DMS 273 treated with DMSO at 0.1 percent for 48 hours (cell line): Measurements from ENCODE around the gene UROC1.

Experiments used
- DNase-seq: peaks from one replicate; lab custom pipeline; 2025; lab: John Stamatoyannopoulos, UW

Gene UROC1

DNA sequence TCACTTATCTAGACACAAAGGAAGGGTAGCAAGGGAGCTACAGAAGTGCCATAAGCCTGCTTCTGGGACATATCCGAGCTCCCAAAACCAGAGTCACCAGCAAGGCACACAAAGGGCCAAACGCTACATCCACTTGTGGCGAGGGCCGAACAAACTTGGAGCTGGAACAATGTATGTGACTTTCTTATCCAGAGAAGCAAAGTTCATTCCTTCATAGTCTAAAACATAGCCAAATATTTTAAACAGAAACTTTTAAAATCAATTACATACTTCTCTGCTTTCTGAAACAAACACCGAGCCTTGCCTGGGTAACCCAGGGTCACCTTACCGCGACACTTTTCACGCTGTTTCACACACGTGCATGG lies 57.8 kb downstream of the UROC1 start:
- DNase-seq: no peak

DNA sequence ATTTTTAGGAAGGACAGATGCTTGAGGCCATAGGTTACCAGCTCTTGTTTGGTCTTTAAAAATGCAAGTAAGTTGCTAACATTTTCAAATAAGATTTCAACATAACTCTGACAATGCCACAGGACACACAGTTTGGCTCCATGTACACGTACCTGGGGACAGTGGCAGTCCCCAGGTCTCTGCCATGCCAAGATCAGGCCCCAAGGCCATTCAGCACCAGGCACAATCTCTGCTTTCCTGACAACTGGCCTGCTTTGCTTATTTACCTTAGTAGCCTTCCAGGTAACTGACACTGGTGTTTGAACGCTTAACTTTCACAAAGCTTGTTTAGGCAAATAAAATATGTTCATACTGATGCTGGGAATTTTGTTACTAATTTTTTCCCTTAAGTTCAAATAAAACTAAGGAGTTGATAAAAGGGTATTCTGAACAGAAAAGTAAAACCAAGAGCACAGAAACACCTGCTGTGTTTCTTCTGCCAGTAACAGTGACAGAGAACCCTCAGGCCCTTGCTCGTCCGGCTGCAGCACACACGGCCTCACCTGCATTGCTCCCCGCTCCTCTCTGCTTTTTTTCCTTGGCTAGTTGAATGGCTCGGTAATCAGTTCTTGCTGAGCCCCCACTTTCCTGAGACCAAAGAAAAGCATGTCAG lies 58.3 kb downstream of the UROC1 start:
- DNase-seq: no peak

DNA sequence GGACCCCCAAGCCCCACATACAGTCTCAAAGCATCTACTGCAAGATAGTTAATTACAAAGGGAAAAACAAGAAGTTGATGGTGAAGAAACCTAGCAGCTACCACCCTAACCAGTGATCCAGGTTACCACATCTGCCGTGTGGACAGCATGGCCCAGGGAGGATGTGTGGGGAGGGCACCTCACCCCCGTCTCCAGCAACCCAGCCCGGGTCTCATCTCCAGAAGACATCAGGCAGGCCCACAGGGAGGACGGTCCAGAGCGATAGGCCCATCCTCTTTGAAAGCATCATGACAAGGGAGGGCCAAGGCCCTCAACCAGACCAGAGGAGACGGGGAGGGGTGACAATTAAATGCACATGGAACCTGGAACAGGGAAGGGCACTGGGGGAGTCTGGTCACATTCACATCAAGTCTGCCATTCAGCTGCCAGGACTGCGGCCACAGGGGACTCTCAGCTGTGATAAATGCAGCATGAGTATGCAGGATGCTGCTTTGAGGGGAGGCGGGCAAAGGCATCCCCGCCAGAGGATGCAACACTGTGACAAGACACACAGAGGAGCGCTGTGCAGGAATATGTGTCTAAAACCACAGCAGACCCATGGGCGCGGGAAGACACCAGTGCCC lies 60.7 kb downstream of the UROC1 start:
- no peak for DNase-seq

DNA sequence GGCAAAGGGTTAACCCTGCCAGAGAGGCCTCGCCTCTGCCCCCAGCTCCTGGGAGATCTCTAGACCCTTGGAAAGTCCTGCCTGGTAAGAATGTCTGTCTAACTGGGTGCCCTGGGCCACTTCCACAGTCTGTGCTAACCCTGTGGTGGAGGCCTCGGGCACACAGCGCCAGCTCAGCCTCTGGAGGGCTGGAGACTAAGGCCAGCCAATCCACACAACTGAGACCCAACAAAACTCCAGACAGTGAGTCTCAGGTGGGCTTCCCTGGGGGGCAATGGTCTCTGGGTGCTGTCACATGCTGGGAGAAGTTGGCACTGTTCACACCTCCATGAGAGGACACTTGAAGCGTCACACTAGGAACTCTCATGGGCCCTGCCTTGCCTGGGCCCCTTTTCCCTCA lies 61.4 kb downstream of the UROC1 start:
- no peak for DNase-seq

DNA sequence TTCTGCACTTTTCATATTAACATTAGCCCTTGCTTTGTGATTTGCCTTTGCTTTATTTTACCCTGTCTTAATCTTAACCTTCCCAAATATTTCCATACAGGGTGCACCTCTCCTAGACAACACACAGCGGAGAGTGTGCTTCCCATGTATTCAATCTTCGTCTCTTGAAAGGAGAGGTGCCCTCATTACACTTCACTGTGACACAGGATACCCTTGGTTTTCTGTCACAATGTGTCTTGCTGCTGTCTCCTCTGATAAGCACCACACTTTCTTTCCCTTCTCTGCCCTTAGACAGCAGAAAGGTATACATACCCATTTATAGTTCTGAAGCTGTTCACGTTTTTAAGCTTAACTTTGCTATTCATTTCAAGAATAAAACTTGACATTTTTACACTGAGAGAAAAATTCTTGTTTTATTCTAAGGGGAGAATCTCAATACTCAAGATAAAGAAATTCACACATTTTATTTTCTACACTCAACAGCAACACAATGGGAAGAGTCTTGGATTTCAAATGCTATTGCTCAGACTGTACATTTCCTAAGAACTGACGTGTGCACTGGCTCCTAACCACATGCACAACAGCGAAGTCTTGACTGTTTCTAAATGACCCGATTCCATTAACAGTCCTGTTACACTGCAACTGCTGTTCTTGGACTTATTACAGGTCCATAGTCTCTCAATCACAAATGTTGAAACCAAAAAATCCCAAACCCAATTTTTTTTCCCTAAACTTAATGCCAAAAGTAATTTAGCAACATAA lies 63.0 kb downstream of the UROC1 start:
- DNase-seq: no peak

DNA sequence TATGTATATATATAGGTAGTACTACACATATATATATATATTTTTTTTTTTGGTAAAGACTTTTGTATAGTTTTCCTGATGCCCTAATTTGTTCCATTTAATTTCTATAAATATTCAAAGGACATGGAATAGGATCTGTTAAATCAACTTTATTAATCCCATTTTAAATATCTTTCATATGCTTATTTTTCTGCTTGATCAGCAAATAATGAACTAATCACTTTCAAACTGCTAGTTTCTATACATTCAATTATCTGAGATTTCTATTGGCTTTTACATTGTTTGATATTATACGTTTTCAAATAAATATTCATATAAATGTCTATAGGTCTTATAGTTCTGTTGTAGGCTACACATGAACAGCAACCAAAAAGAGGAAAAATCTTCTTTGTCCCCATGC lies 63.5 kb downstream of the UROC1 start:
- DNase-seq: no peak

DNA sequence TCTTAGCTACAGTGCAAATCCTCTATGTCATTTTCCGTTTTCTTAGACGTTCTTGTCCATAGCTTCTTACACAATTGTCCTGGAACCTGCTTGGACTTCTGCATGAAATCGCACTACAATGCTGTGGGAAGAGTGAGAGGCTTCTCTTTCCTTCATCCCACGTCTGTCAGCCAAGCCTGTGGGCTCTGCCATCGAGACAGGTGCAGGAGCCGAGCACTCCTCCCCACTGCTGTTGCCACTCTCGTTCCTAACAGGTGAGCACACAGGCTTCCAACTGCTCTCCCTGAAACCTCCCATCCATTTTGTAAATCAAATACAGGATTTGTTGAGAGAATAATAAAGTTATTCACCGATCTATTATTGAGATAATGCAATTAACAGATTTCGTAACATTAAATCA lies 65.4 kb downstream of the UROC1 start:
- DNase-seq: no peak

DNA sequence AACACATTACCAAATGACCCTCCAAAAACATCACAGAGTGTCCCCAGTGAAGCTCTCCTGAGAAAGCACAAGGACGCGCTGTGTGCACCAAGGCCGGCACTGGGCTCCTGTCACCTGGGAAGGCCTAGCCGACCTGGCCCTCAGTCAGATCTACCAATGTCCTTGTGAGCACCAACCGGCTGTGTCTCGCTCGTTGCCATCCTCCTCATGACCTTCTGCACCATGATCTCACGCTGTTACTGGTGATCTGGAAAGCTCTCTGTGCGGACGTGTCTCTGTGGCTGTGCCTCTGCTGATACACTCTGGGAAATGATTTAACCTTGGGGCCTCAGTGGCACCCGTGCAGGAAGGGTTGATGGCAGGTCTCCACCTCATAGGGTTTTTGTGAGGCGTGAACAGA lies 66.1 kb downstream of the UROC1 start:
- no peak for DNase-seq

DNA sequence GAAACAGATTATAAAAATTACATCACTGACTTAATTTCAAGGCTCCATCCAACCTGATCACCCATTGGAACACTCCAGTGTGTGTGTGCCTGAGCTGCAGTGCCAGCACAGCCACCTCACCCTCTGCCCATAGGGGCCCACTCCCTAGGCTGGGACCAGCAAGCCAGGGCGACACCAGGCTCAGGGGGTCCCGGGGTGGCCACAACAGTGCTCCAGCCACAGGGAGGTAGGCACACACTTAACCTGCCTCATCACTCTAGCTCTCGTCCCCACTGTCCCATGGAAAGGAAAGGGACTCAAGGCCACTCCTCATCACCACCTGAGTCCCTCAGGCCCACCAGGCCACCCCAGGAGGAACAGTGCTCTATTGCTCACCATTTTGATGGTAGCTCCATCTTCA lies 66.8 kb downstream of the UROC1 start:
- no peak for DNase-seq

DNA sequence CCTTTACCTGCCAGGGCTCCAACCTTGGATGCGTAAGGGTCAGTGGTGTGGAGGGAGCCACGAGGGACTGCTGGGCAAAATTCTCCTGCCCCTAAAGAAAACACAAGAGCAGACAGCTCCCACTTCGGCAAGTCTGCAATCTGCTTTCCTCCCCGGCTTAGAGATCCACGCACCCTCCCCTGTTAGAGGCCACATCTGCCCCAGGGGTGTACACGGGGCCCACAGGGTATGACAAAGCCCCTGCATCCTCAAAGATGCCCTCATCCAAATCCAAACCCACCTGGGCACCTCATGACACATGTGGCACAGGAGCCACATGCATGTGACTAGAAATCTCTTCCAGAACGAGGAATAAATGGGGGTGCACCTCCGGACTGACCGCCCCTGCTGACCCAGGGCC lies 67.4 kb downstream of the UROC1 start:
- no peak for DNase-seq

DNA sequence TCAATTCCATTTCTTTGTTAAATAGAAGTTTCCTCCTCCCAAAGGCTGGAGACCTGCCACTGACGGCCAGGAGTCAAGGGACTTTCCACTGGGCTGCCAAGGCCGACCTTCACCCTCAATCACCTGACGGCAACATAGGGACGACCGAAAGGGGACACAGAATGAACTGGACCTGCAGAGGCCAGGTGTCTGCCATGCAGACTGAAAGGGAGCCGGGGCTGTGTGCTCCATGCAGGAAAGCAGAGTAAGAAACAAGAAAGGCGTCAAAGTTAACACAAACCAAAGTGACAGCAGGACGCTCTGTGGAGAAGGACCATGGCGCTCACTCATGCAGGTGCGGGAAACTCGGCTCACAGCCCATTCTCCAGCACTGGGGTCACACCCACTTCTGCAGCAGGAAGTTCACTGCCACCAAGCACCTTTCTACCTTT lies 67.9 kb downstream of the UROC1 start:
- no peak for DNase-seq

DNA sequence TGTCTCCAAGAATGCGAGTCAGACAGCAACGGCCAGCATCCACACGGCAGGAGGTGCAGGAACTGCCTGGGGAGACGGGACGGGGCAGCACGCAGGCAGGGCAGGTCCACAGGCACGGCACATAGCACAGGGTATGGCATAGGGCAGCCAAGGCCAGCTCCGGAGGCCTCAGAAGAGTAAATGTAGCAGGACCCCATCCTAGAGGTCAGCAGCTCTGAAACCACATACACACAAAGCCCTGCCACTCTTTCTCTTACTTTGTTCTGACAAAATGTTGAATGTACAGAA lies 68.7 kb downstream of the UROC1 start:
- DNase-seq: no peak

DNA sequence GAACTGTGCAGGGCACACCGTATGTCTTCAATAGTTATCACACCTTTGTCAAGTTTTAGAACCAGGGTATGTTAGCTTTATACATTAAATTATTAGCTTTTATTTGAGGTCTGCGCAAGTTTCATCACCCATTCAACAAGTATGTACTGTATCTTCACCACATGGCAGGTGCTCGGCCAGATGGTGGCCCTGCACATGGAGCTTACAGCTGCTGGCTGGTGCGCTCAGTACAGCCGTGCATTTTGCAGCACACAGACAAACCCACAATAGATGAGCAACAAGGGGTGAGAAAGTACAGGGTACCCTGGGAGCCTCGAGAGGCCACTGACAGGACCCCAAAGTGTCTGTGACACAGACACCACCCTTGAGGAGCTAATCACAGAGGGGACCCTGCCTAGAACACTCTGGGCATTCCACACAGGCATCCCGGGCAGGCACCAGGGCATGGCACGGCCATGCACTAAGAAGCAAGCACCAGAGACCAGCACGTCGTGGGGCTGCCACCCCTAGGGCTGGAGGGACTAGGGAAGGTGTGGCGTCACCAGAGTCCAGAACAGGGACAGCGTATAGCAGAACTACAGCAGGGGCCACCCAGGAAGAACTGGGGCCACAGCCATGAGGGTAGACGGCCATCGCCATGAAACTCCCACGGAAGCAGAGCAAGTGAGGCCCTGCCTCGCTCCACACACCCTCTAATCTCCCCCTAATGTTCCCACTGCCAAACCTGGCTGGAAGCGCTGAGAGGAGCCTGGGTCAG lies 69.3 kb downstream of the UROC1 start:
- peak; percentile 48 for DNase-seq

DNA sequence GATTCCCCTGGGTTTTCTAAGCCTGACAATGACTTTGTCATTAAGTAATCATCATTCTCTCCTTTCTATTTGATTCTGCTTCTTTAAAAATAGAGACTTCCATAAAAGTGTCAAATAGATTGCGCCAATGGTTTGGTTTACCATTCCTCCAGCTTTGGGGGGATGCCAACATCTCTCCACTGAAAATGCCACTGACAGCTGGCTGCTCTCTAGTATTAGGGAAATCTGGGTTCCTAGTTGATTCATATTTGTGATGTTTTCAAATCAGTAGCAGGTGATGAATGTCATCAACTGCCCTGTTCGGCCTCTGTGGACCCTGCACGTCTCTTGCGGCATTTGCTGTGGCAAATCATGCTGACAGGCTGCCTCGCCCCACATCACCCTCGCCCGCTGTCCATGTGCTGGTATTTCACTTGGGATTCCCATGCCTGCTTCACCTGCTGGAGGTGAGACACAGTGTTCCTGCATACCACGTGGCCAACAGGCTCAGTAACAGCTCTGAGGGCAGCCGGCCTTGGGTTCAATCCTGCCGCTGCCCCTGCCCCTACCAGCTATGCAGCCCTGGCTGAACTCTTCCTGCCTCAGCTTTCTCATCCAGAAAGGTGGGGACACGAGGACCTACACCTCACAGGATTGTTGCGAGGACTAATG lies 70.0 kb downstream of the UROC1 start:
- no peak for DNase-seq

DNA sequence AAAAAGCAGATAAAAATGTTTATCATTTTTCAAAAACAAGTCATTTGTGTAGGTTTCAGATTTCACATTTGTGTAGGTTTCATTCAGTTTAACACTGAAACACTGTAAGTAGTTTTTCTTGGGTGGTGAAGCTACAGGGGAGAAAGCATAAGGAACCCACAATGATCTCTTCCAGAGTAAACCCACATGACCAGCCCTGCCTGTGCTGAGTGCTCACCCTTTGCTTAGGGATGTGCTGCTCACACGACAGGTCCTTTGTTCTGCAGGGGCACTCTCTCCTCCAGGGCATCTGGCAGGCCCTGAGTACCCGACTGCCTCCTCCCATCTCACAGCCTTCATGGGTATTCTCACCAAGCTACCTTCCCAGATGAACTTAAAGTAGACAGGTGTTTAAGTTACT lies 70.8 kb downstream of the UROC1 start:
- no peak for DNase-seq

DNA sequence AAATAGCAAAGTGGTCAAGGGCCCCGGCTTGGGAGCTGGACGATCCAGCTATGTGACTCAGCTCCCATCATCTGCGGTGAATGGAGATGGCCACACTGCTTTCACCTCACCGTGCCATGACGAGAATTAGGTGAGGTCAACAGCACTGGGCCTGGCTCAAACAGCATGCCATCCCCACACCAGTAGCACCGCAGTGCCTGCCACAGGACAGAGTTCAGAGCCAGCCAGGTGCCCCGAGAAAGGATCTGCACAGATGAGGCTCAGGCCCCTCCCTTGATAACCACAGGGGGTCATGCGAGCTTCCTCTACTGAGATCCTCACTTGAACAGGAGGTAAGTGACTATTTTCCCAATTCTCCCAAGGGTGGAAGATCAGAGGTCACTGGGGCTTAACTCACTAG lies 71.3 kb downstream of the UROC1 start:
- DNase-seq: no peak

DNA sequence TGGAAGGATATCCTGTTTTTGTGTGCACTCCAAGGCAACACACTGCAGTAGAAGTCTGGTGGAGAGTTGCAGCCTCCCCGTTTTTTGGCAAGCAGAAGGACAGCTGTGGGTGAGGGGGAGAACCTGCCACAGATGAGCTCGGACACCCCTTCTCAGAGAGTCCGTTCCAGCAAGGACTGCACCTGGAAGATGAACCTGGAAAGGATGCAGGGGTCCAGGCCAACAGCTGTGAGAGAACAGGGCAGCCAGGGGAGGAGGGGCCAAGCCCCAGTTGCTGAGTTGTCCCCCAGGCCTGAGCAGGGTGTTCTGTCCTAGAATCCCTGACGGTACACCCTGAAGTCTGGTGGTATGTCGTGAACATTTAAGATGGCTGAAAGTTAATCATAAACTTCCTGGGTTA lies 72.1 kb downstream of the UROC1 start:
- no peak for DNase-seq

DNA sequence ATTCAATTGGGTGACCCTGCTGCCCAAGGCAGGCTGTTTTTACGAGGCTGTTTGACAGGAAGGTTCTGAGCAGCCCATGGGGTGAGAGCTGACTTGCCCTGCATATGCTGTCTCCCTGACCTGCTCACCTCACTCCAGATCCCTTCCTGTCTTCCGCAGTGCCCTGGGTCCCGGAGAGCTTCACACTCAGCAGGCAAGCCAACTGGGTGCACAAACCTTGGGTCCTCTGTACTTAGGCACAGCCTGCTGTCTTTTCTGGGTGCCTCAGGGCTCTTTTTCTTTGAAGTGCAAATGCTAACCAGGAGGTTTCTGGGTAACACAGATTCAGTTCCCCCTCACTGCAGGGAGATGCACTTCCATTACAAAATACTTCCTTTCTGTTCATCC lies 74.7 kb downstream of the UROC1 start:
- DNase-seq: no peak

DNA sequence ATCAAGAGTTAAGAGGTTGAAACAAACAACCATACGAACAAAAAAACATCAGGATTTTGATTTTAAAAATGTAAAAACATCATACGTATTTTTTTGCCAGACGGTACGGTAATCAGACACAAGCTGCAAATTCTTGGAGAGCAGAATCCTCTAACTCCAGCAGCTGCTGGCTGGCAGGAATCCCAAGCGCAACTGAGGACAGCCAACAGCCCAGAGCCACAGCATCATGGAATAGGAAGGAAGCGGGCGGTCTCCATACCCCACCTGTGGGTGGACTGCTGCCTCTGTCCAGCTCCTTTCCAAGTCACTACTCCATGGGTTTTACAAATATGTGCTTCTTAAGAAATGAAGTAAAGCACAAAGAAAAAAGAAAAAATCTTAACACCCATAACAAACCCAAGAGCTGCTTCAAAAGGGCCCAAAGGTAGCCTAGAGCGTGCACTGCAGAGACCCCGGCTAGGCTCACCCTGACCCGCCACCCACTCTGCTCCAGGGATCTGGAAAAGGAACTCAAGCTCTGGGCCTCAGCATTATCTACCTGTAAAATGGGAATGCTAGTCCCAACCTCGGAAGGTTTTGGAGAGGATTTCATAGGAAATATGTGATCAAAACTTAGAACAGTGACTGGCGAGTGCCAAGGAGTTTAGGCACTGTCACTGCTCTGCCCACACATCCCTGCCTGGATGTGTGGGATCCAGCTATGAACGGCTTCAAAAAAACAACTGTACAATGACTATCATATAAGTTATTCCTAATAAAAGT lies 75.3 kb downstream of the UROC1 start:
- DNase-seq: no peak

DNA sequence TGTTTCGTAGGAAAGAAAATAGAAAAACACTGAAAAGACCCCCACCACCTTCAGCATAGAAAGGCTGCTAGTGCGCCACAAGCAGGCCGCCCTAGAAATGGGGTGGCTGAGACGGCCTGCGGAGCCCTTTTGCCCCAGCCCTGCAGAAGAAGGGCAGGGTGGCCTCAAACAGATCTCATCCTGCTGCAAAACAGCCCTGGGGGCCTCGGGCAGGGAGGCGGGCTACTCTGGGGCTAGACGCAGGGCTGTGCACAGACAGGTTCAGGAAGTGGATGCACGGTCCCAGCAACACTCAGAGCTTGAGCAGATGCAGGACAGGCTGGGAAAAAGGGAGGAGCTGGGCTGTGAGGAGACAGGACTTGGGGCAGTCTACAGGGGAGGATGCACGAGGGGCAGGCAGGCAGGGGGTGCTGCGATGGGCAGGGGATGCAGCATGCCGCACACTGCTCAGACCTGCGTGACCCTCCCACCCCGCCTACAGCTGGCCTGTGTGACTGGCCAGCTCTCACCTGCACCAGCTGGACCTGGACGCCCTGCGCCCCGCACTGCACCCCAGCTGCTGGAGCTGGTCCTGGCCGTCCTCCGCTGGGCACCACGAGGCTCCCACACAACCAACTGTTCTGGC lies 76.2 kb downstream of the UROC1 start:
- no peak for DNase-seq

DNA sequence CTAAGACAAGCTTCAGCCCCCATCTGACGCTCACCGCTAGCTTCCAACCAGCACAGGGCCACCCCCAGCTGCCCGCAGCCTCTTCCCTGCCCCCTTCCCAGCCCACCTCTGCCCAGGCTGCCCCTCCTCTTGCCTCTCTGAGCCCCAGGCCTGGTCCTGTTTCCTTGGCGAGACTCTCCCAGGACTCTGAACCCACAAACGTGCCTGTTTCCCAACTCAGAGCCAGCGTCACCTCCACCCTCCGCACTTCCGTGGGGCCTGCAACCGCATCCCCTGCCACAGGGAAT lies 76.9 kb downstream of the UROC1 start:
- DNase-seq: no peak
